ENCODE results near the gene ARRB2. TPM values are rescaled to one million over a fixed set of nuclear protein-coding genes. Genes with fewer than 3 reads are reported as not detected.

ARRB2 gene
- polyA plus RNA-seq, 1 donor (not counting 4 experiments of a cell fraction or from before 2014, with no cell fraction given): 11.5 TPM

- no peak overlapping the region for H3K27ac ChIP-seq (ENCODE audit: control insufficient read depth, insufficient read depth, low read length)
- no peak for FAIRE-seq
- no peaks in the 10 kb centered on the region for H4K20me1 ChIP-seq (ENCODE audit: control insufficient read depth, extremely low read depth, insufficient read depth, low read length)
- H3K9ac ChIP-seq (ENCODE audit: control insufficient read depth, extremely low read depth, insufficient read depth, low read length): no peak overlapping the region
- H3K36me3 ChIP-seq (ENCODE audit: control insufficient read depth in 2 of 2, extremely low read depth in 1 of 2, insufficient read depth in 2 of 2, low read length in 2 of 2): no peaks in the 10 kb centered on the region
- peaks cover 20% of the 10 kb centered on the region for H3K27me3 ChIP-seq (ENCODE audit: control insufficient read depth, extremely low read depth, insufficient read depth, low read length)
- H3K4me2 ChIP-seq (ENCODE audit: control insufficient read depth, extremely low read depth, insufficient read depth, low read depth, low read length): no peak overlapping the region
- no peaks in the 10 kb centered on the region for H3K79me2 ChIP-seq (ENCODE audit: control insufficient read depth, insufficient read depth, low read length)
- DNase-seq (ENCODE audit: low read depth, low spot score): no peak
- peaks cover 11% of the 10 kb centered on the region for H3K4me1 ChIP-seq (ENCODE audit: control insufficient read depth, extremely low read depth, insufficient read depth, low read length)
- no peak for TF ChIP-seq CTCF (optimal IDR thresholded peaks at IDR 0.05 in 1 of 3, IDR thresholded peaks at IDR 0.05 in 1 of 3, conservative IDR thresholded peaks at IDR 0.05 in 1 of 3; ENCODE audit: extremely low read depth in 1 of 3, insufficient read depth in 2 of 3, low read length in 3 of 3)
- no peak for TF ChIP-seq EZH2 (IDR thresholded peaks at IDR 0.05; ENCODE audit: low read length)
- no peak overlapping the region for H3K4me3 ChIP-seq (ENCODE audit: control insufficient read depth in 2 of 3, extremely low read depth in 1 of 3, insufficient read depth in 2 of 3, low read depth in 1 of 3, low read length in 3 of 3)
- dilution Hi-C loops (cut with MboI; ENCODE audit: extremely low pct_ligation_motif_present, low sequenced_read_pairs): no loop called here
- H2AFZ ChIP-seq (ENCODE audit: control insufficient read depth, low read length): no peak overlapping the region
- H3K9me1 ChIP-seq (ENCODE audit: control insufficient read depth, extremely low read depth, insufficient read depth, low read length): peaks cover 2% of the 10 kb centered on the region
- H3K9me3 ChIP-seq (ENCODE audit: control insufficient read depth, low read depth, low read length): no peaks in the 10 kb centered on the region
Measured at GRCh38 chr17:4743216-4743615, 32.8 kb downstream of the ARRB2 start.

GRCh38 chr17:4743898-4744297, 33.5 kb downstream of the ARRB2 start:
- Histone ChIP-seq H3K27me3 (ENCODE audit: control insufficient read depth, extremely low read depth, insufficient read depth, low read length) (peaks cover 20% of the 10 kb centered on the region), H2AFZ (ENCODE audit: control insufficient read depth, low read length) (no peak overlapping the region), H3K79me2 (ENCODE audit: control insufficient read depth, insufficient read depth, low read length) (no peaks in the 10 kb centered on the region), H3K4me1 (ENCODE audit: control insufficient read depth, extremely low read depth, insufficient read depth, low read length) (peaks cover 4% of the 10 kb centered on the region), H3K9me1 (ENCODE audit: control insufficient read depth, extremely low read depth, insufficient read depth, low read length) (no peaks in the 10 kb centered on the region), H3K9ac (ENCODE audit: control insufficient read depth, extremely low read depth, insufficient read depth, low read length) (no peak overlapping the region), H3K9me3 (ENCODE audit: control insufficient read depth, low read depth, low read length) (no peaks in the 10 kb centered on the region), H3K36me3 (ENCODE audit: control insufficient read depth in 2 of 2, extremely low read depth in 1 of 2, insufficient read depth in 2 of 2, low read length in 2 of 2) (no peaks in the 10 kb centered on the region), H3K27ac (ENCODE audit: control insufficient read depth, insufficient read depth, low read length) (no peak overlapping the region), H4K20me1 (ENCODE audit: control insufficient read depth, extremely low read depth, insufficient read depth, low read length) (no peaks in the 10 kb centered on the region), H3K4me3 (ENCODE audit: control insufficient read depth in 2 of 3, extremely low read depth in 1 of 3, insufficient read depth in 2 of 3, low read depth in 1 of 3, low read length in 3 of 3) (no peak overlapping the region), H3K4me2 (ENCODE audit: control insufficient read depth, extremely low read depth, insufficient read depth, low read depth, low read length) (no peak overlapping the region)
- FAIRE-seq (no peak), DNase-seq (ENCODE audit: low read depth, low spot score) (no peak)
- dilution Hi-C loops (cut with MboI; ENCODE audit: extremely low pct_ligation_motif_present, low sequenced_read_pairs): no loop called here
- no peak for TF ChIP-seq CTCF (optimal IDR thresholded peaks at IDR 0.05 in 1 of 3, IDR thresholded peaks at IDR 0.05 in 1 of 3, conservative IDR thresholded peaks at IDR 0.05 in 1 of 3; ENCODE audit: extremely low read depth in 1 of 3, insufficient read depth in 2 of 3, low read length in 3 of 3)
- no peak for TF ChIP-seq EZH2 (IDR thresholded peaks at IDR 0.05; ENCODE audit: low read length)
